Measurements from ENCODE around the gene ARHGAP42. TPM values are rescaled to one million over a fixed set of nuclear protein-coding genes. Genes with fewer than 3 reads are reported as not detected.

ARHGAP42 gene
- total RNA-seq, 1 donor = 16.8 TPM

- TF ChIP-seq CTCF (IDR thresholded peaks at IDR 0.05; ENCODE audit: insufficient read depth, low read depth, low read length) = no peak
- no peak for DNase-seq (ENCODE audit: low read depth)
- H3K4me3 ChIP-seq (ENCODE audit: low read depth, low read length) = no peak overlapping the region
Measured at GRCh38 chr11:100731471-100731870, 44.4 kb downstream of the ARHGAP42 start.

GRCh38 chr11:100732949-100733348, 45.9 kb downstream of the ARHGAP42 start:
- DNase-seq (ENCODE audit: low read depth) = no peak
- no peak for TF ChIP-seq CTCF (IDR thresholded peaks at IDR 0.05; ENCODE audit: insufficient read depth, low read depth, low read length)

GRCh38 chr11:100734743-100735527, 47.8 kb downstream of the ARHGAP42 start:
- TF ChIP-seq CTCF (IDR thresholded peaks at IDR 0.05; ENCODE audit: insufficient read depth, low read depth, low read length) = no peak
- DNase-seq (ENCODE audit: low read depth) = no peak
- no peak overlapping the region for H3K4me3 ChIP-seq (ENCODE audit: low read depth, low read length)

More at GRCh38 chr11:100732949-100733348, 45.9 kb downstream of the ARHGAP42 start:
- no peak overlapping the region for H3K4me3 ChIP-seq (ENCODE audit: low read depth, low read length)

GRCh38 chr11:100735949-100736675, 49.0 kb downstream of the ARHGAP42 start:
- peak; percentile 67 for DNase-seq (ENCODE audit: low read depth)
- no peak overlapping the region for H3K4me3 ChIP-seq (ENCODE audit: low read depth, low read length)
- TF ChIP-seq CTCF (IDR thresholded peaks at IDR 0.05; ENCODE audit: insufficient read depth, low read depth, low read length) = peak; percentile 5

- TF ChIP-seq CTCF (IDR thresholded peaks at IDR 0.05; ENCODE audit: insufficient read depth, low read depth, low read length) = no peak
- DNase-seq (ENCODE audit: low read depth) = peak; percentile 42
- H3K4me3 ChIP-seq (ENCODE audit: low read depth, low read length) = no peak overlapping the region
Measured at GRCh38 chr11:100738701-100739270, 51.7 kb downstream of the ARHGAP42 start.

- H3K4me3 ChIP-seq (ENCODE audit: low read depth, low read length) = no peak overlapping the region
- DNase-seq (ENCODE audit: low read depth) = peak; percentile 97
- no peak for TF ChIP-seq CTCF (IDR thresholded peaks at IDR 0.05; ENCODE audit: insufficient read depth, low read depth, low read length)
Measured at GRCh38 chr11:100739666-100740065, 52.6 kb downstream of the ARHGAP42 start.

All from fibroblast of villous mesenchyme (primary cell).